GM18951 (cell line): ENCODE results near the gene ADAMTS17.

Source experiments
- POLR2A ChIP-seq: IDR thresholded peaks from 4 replicates; pipeline ENCODE4 v1.6.1; 2011; ENCODE audit warnings: mild to moderate bottlenecking; ENCODE audit not compliant: insufficient read length, insufficient read depth; ENCODE audit errors: extremely low read depth
- in situ Hi-C: fragments of 300-500 bp; cut with MboI; formaldehyde crosslinking; loops from one replicate; pipeline ENCODE4 v1.12.0; 2022; ENCODE audit warnings: low sequenced_read_pairs, mixed read lengths, inconsistent platforms; ENCODE audit not compliant: unreplicated experiment

The ADAMTS17 gene

GRCh38 chr15:100060276-100060926 is 281.4 kb downstream of the ADAMTS17 start:
- no peak for TF ChIP-seq POLR2A

DNA sequence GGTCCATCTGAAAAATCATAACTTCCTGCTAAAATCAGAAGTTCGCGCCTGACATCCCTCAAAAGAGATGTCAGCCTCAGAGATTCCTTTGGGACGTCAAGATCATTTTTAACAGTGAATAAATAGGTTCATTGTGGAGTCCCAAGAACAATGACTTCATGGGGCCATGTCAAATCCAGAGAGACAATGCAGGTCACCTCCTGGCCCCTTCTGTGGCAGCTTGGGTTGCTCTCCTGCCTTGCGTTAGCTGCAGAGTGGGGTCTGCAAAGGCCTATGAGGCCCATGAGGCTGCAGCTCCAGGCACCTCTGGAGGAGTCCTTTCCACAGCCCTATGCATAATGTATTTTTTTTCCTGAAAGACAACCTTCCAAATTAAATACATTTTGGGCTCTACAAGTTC is 282.3 kb downstream of the ADAMTS17 start:
- in situ Hi-C loops: no loop called here
- no peak for TF ChIP-seq POLR2A

More at GRCh38 chr15:100060276-100060926, 281.4 kb downstream of the ADAMTS17 start:
- in situ Hi-C loops: no loop called here

DNA sequence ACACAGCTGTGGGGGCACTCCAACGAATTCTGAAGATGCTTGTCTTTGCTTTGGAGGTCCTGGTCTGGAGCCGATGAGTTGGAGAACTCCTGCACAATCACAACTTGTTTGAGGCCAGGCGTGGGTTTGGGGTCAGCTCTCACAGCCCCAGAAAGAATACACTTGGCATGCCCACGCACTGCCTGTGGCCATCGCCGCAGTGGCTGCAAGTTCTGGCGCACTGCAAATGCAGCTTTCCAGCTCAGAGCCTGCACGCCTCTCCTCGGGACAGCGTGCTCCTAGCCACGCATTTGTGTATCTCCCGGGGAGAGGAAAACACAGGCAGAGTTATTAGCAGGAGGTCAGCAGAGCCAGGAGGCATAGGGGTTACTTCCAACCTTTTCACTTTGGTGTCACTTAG is 282.7 kb downstream of the ADAMTS17 start:
- TF ChIP-seq POLR2A: no peak
- in situ Hi-C loops: no loop called here

DNA sequence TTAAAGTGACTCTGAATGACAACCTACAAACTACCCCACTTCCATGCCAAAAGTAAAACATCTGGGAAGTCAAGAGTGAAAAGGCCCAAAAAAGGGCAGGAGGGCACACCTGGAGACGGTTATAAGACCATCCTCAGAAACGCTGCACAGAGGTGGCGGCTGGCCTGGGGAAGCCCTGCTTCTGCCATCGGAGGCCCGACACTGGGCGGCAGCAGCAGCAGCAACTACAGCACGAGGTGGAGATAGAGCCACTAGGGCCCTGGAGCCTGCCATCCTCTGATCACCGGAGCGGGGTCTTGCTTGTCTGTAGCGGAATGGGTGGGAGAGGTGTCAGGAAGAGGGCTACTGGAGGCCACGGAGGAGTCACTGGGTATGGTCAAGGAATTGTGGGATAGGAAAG is 283.3 kb downstream of the ADAMTS17 start:
- no peak for TF ChIP-seq POLR2A
- in situ Hi-C loops: no loop called here

GRCh38 chr15:100057281-100057680 is 284.5 kb downstream of the ADAMTS17 start:
- TF ChIP-seq POLR2A: no peak
- in situ Hi-C loops: no loop called here

GRCh38 chr15:100056411-100057072 is 285.2 kb downstream of the ADAMTS17 start:
- in situ Hi-C loops: no loop called here
- no peak for TF ChIP-seq POLR2A

GRCh38 chr15:100055821-100056220 is 286.0 kb downstream of the ADAMTS17 start:
- in situ Hi-C loops: no loop called here
- TF ChIP-seq POLR2A: no peak

GRCh38 chr15:100054539-100054938 is 287.2 kb downstream of the ADAMTS17 start:
- no peak for TF ChIP-seq POLR2A
- in situ Hi-C loops: no loop called here

GRCh38 chr15:100053474-100054121 is 288.2 kb downstream of the ADAMTS17 start:
- TF ChIP-seq POLR2A: no peak
- in situ Hi-C loops: no loop called here

DNA sequence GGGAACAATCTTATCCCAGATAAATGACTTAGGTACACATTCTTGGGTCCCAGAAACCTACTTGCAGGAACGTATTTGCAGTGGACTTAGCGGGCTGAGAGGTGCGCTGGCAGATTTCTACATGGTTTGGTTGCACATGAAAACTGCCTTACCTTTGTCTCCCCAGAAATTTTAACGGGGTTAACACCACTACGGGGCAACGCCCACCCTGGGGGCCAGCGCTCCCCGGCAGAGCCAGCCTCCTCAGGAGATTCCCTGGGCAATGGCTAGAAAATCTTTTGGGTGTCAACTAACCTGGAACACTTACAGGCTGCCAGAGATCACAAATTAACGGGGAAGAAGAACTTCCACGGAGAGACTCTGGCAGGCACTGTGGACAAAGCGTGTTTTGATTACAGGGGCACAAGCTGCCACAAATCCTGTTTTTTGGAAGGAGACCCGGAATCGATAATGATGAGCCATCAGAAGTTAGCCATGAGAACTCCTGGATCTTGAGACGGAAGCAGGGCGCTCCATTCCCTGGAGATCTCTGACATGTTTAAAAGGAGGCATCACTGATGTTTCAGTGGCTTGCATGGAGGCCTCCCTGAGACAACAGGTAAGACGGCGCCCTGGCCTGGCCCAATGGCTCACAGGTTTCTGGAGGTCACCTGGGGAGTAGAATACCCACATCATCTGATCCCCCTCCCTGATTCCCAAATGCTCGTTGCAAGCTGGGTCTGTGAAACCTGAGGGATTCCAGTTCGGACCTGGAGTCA is 288.9 kb downstream of the ADAMTS17 start:
- in situ Hi-C loops: no loop called here
- TF ChIP-seq POLR2A: no peak

DNA sequence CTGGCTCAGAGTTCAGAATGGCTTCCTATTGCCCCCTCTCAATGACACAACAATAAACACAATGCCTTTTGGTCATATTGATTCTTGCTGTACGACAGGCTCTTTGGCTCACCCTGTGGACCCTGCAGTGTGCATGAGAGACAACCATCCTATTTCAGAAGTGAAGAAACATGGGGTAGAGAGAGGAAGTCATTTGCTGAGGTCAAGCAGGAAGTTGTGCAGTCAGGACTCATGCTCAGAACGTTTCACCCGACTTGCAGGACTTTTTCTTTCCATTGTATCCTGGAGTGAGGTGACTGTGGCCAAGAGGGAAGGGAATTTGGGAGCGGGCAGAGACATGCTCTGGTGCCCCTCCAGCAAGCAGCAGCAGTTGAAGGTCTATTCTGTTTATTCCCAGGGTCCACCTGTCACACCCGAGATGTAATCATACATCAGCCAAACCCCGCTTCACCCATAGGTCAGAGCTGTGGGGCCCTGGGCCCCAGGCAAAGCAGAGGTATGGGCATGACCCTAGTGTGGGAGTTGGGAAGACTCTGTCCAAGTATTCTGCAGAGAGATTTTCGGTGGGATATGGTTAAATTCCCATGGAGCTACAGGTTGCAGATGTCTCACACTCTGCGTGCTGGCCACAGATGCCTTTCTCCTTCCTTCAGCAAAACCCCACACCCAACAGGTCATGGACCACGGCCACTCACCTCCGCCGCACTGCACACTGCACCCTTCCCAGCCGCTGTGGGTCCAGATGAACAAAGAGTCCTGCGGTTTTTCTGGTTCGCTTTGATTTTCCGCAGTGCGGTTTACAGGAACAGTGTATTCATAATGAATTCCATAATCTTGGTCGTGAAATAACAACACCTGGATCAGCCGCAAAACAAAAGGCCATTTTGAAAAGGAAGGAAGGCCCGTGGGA is 290.6 kb downstream of the ADAMTS17 start:
- no peak for TF ChIP-seq POLR2A
- in situ Hi-C loops: no loop called here
